Esophagus muscularis mucosa (tissue), 4 donors: ENCODE measurements around the gene NUDT16L1. TPM values are rescaled to one million over a fixed set of nuclear protein-coding genes. Genes with fewer than 3 reads are reported as not detected.

ENCODE experiments used
- DNase-seq: peaks from one replicate; pipeline ENCODE4 v3.0.0-alpha.2; 2017; ENCODE audit errors: extremely low spot score
- H3K27ac ChIP-seq, 4 donors: fragments of 200-600 bp; sonication (generic); replicated peaks in 1 of 4; 1 replicate in 3 of 4; 2 replicates in 1 of 4; pipeline ENCODE4 v1.5.1; 2016 to 2019; ENCODE audit warnings: mild to moderate bottlenecking in 1 of 4
- H3K27me3 ChIP-seq, 4 donors: fragments of 200-600 bp; sonication (generic); one replicate each; pipeline versions ENCODE4 v1.5.1 to v1.6.0; 2016 to 2019
- H3K36me3 ChIP-seq, 4 donors: fragments of 200-600 bp; sonication (generic); one replicate each; pipeline ENCODE4 v1.5.1; 2016 to 2019
- H3K4me1 ChIP-seq, 4 donors: fragments of 200-600 bp; sonication (generic); one replicate each; pipeline ENCODE4 v1.5.1; 2016 to 2019
- H3K4me3 ChIP-seq, 4 donors: fragments of 200-600 bp; sonication (generic); 1 replicate in 2 of 4; 2 replicates in 2 of 4; pipeline ENCODE4 v1.5.1; 2016 to 2019; ENCODE audit warnings: mild to moderate bottlenecking in 4 of 4, moderate library complexity in 1 of 4
- H3K9me3 ChIP-seq, 4 donors: fragments of 200-600 bp; sonication (generic); 1 replicate in 3 of 4; 2 replicates in 1 of 4; pipeline ENCODE4 v1.5.1; 2016 to 2019
- CTCF ChIP-seq, 3 experiments: fragments of 200-600 bp in 2 of 3; fragments of 450-650 bp in 1 of 3; sonication (generic) in 2 of 3; IDR thresholded peaks; one replicate each; pipeline ENCODE4 v1.5.1; 2017 to 2019; ENCODE audit warnings: antibody characterized with exemption in 3 of 3, mild to moderate bottlenecking in 2 of 3, moderate library complexity in 1 of 3
- EP300 ChIP-seq: sonication (generic); formaldehyde crosslinking; IDR thresholded peaks from one replicate; pipeline ENCODE4 v1.6.1; 2017; ENCODE audit warnings: antibody characterized with exemption
- POLR2A ChIP-seq: fragments of 450-650 bp; IDR thresholded peaks from one replicate; pipeline ENCODE4 v1.6.1; 2017; ENCODE audit warnings: antibody characterized with exemption, moderate library complexity, mild to moderate bottlenecking, low read depth
- POLR2AphosphoS5 ChIP-seq, 2 donors: sonication (generic); formaldehyde crosslinking; IDR thresholded peaks; one replicate each; pipeline ENCODE4 v1.6.1; 2017; ENCODE audit warnings: antibody characterized with exemption in 2 of 2
- WGBS: methylation state at CpG from one replicate; pipeline ENCODE4 v1.1.5; 2018; 5-methylcytosine and 5-hydroxymethylcytosine counted together
- intact Hi-C: fragments of 100-400 bp; cut with DNase I; formaldehyde crosslinking; loops from one replicate; pipeline ENCODE4 v1.15.1; 2023
- total RNA-seq, 4 donors: library from RNA; depleted of rRNA; stranded (reverse); fragments of >200 nt; gene quantifications; one replicate each; pipeline versions ENCODE4 v1.1.0 to v1.2.1, GENCODE V29; 2016

The NUDT16L1 gene
- total RNA-seq, 4 donors from 2014 or later, result 18.1 to 33.9 (median 24.6) TPM

- Histone ChIP-seq H3K36me3 (peaks cover 19 to 79% (median 68%) of the 10 kb centered on the region in 4 donors), H3K9me3 (no peaks in the 10 kb centered on the region)
- WGBS, result 90% methylated on average over 17 of the region's 39 CpGs
These were observed 5.3 kb upstream of the NUDT16L1 start for GRCh38 chr16:4687946-4688673.

GRCh38 chr16:4688674-4689045 lies 4.7 kb upstream of the NUDT16L1 start:
- TF ChIP-seq EP300, result no peak
- no peak for TF ChIP-seq CTCF (IDR thresholded peaks at IDR 0.05)
- no peak for TF ChIP-seq POLR2AphosphoS5 (IDR thresholded peaks at IDR 0.05)
- no peak for TF ChIP-seq POLR2A
- Histone ChIP-seq H3K27me3 (no peaks in the 10 kb centered on the region), H3K4me1 (peaks cover 7 to 17% (median 12%) of the 10 kb centered on the region in 4 donors), H3K27ac (no peak overlapping the region), H3K9me3 (no peaks in the 10 kb centered on the region), H3K4me3 (no peak overlapping the region), H3K36me3 (peaks cover 19 to 73% (median 63%) of the 10 kb centered on the region in 4 donors)
- intact Hi-C loops, result no loop called here
- 86% methylated on average over 20 of the region's 22 CpGs for WGBS
- DNase-seq, result no peak

More at GRCh38 chr16:4687946-4688673, 5.3 kb upstream of the NUDT16L1 start:
- no peak for TF ChIP-seq CTCF (IDR thresholded peaks at IDR 0.05)
- TF ChIP-seq POLR2A, result no peak
- no peak for TF ChIP-seq POLR2AphosphoS5 (IDR thresholded peaks at IDR 0.05)
- TF ChIP-seq EP300, result no peak
- H3K4me3 ChIP-seq, result no peak overlapping the region
- no peak for DNase-seq
- H3K27ac ChIP-seq, result no peak overlapping the region
- no peaks in the 10 kb centered on the region for H3K27me3 ChIP-seq
- peaks cover 7 to 21% (median 13%) of the 10 kb centered on the region in 4 donors for H3K4me1 ChIP-seq
- intact Hi-C loops, result no loop called here

- Histone ChIP-seq H3K4me3 (no peak overlapping the region), H3K27me3 (no peaks in the 10 kb centered on the region), H3K4me1 (peaks cover 9 to 19% (median 13%) of the 10 kb centered on the region in 4 donors), H3K36me3 (peaks cover 16 to 68% (median 58%) of the 10 kb centered on the region in 4 donors), H3K9me3 (no peaks in the 10 kb centered on the region), H3K27ac (no peak overlapping the region)
- 80% methylated on average over 1 of the region's 21 CpGs for WGBS
- no peak for TF ChIP-seq POLR2AphosphoS5 (IDR thresholded peaks at IDR 0.05)
- no peak for TF ChIP-seq CTCF (IDR thresholded peaks at IDR 0.05)
- TF ChIP-seq EP300, result no peak
- TF ChIP-seq POLR2A, result no peak
- no peak for DNase-seq
- intact Hi-C loops, result no loop called here
These were observed 4.2 kb upstream of the NUDT16L1 start for GRCh38 chr16:4689091-4689671.

- intact Hi-C loops, result no loop called here
These were observed 3.3 kb upstream of the NUDT16L1 start for GRCh38 chr16:4689864-4690704.

More at GRCh38 chr16:4689864-4690704, 3.3 kb upstream of the NUDT16L1 start:
- Histone ChIP-seq H3K4me3 (no peak overlapping the region), H3K36me3 (peaks cover 13 to 59% (median 50%) of the 10 kb centered on the region in 4 donors), H3K27ac (no peak overlapping the region), H3K9me3 (no peaks in the 10 kb centered on the region), H3K4me1 (peaks cover 18 to 28% (median 22%) of the 10 kb centered on the region in 4 donors), H3K27me3 (no peaks in the 10 kb centered on the region)
- WGBS, result 80% methylated on average over 22 of the region's 31 CpGs
- no peak for DNase-seq
- TF ChIP-seq EP300, result no peak
